Transverse colon (tissue), 4 donors: Measurements from ENCODE around the gene NLRP5. TPM values are rescaled to one million over a fixed set of nuclear protein-coding genes. Genes with fewer than 3 reads are reported as not detected.

Source experiments
- DNase-seq: peaks from one replicate; pipeline ENCODE4 v3.0.0-alpha.2; 2019
- H3K27ac ChIP-seq, 4 donors: fragments of 200-600 bp; sonication (generic); 2 replicates each; pipeline ENCODE4 v1.5.1; 2016 to 2018; ENCODE audit warnings: inconsistent platforms in 4 of 4
- H3K27me3 ChIP-seq: fragments of 200-600 bp; sonication (generic); 2 replicates; pipeline ENCODE4 v1.5.1; 2017; ENCODE audit warnings: inconsistent platforms
- H3K36me3 ChIP-seq, 4 donors: fragments of 200-600 bp; sonication (generic); 2 replicates each; pipeline ENCODE4 v1.5.1; 2017 to 2019; ENCODE audit warnings: inconsistent platforms in 4 of 4
- H3K4me1 ChIP-seq, 4 donors: fragments of 200-600 bp; sonication (generic); 2 replicates each; pipeline ENCODE4 v1.5.1; 2017 to 2020; ENCODE audit warnings: inconsistent platforms in 4 of 4
- H3K4me3 ChIP-seq, 4 donors: fragments of 200-600 bp; sonication (generic); 1 replicate in 1 of 4; 2 replicates in 3 of 4; pipeline versions ENCODE4 v1.5.1 to v1.6.1; 2017 to 2019; ENCODE audit warnings: inconsistent platforms in 4 of 4
- H3K9me3 ChIP-seq, 2 donors: fragments of 200-600 bp; sonication (generic); 2 replicates each; pipeline ENCODE4 v1.5.1; 2017 to 2019; ENCODE audit warnings: inconsistent platforms in 2 of 2
- EP300 ChIP-seq: sonication (generic); formaldehyde crosslinking; IDR thresholded peaks from one replicate; pipeline ENCODE4 v1.6.1; 2017; ENCODE audit warnings: antibody characterized with exemption, low read depth
- POLR2A ChIP-seq: fragments of 450-650 bp; IDR thresholded peaks from one replicate; pipeline ENCODE4 v1.6.1; 2016; ENCODE audit warnings: antibody characterized with exemption, mild to moderate bottlenecking, moderate library complexity
- POLR2AphosphoS5 ChIP-seq, 3 donors: sonication (generic); formaldehyde crosslinking; IDR thresholded peaks; one replicate each; pipeline ENCODE4 v1.6.1; 2016; ENCODE audit warnings: antibody characterized with exemption in 3 of 3
- WGBS, 2 donors: methylation state at CpG; one replicate each; pipeline ENCODE4 v1.1.5; 2018; ENCODE audit warnings: low coverage in 1 of 2; 5-methylcytosine and 5-hydroxymethylcytosine counted together
- in situ Hi-C, 4 donors: fragments of 200-750 bp; cut with MboI; loops; one replicate each; pipeline versions ENCODE4 v1.15.0 to v1.15.1; 2017; ENCODE audit warnings: low sequenced_read_pairs in 3 of 4, low pct_ligation_motif_present in 1 of 4, low pct_unique_long_range_greater_than_20kb in 1 of 4
- intact Hi-C: fragments of 100-400 bp; cut with DNase I; formaldehyde crosslinking; loops from one replicate; pipeline ENCODE4 v1.15.1; 2023; ENCODE audit warnings: low total_unique reads
- total RNA-seq, 4 donors: library from RNA; depleted of rRNA; stranded (reverse); fragments of >200 nt; gene quantifications; one replicate each; pipeline ENCODE4 v1.1.0, GENCODE V29; 2016
- TF ChIP-seq, protein P1 (sequence below), 5 experiments: fragments of 200-600 bp in 3 of 5; fragments of 450-650 bp in 2 of 5; sonication (generic) in 3 of 5; IDR thresholded peaks; 1 replicate in 2 of 5; 2 replicates in 3 of 5; pipeline ENCODE4 v1.5.1; 2016 to 2017; ENCODE audit warnings: antibody characterized with exemption in 5 of 5, inconsistent platforms in 3 of 5, mild to moderate bottlenecking in 2 of 5, moderate library complexity in 1 of 5

NLRP5 gene
- total RNA-seq, 4 donors from 2014 or later, result not detected

GRCh38 chr19:56098731-56099568 lies 112.4 kb downstream of the NLRP5 start:
- H3K36me3 ChIP-seq, result peaks cover 0 to 14% (median 5%) of the 10 kb centered on the region in 4 donors
- WGBS, 2 donors, result 91% methylated on average over 31 of the region's 34 CpGs; no CpG with 5 or more reads in 1 of the 2 donors
- TF ChIP-seq EP300 (no peak), POLR2AphosphoS5 (IDR thresholded peaks at IDR 0.05) (no peak), POLR2A (no peak)
- TF ChIP-seq, protein P1, sequence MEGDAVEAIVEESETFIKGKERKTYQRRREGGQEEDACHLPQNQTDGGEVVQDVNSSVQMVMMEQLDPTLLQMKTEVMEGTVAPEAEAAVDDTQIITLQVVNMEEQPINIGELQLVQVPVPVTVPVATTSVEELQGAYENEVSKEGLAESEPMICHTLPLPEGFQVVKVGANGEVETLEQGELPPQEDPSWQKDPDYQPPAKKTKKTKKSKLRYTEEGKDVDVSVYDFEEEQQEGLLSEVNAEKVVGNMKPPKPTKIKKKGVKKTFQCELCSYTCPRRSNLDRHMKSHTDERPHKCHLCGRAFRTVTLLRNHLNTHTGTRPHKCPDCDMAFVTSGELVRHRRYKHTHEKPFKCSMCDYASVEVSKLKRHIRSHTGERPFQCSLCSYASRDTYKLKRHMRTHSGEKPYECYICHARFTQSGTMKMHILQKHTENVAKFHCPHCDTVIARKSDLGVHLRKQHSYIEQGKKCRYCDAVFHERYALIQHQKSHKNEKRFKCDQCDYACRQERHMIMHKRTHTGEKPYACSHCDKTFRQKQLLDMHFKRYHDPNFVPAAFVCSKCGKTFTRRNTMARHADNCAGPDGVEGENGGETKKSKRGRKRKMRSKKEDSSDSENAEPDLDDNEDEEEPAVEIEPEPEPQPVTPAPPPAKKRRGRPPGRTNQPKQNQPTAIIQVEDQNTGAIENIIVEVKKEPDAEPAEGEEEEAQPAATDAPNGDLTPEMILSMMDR (IDR thresholded peaks at IDR 0.05), result no peak
- H3K4me3 ChIP-seq, result no peak overlapping the region
- DNase-seq, result no peak
- no peak overlapping the region for H3K27ac ChIP-seq
- in situ Hi-C loops (loop anchor here in 1 of 4 donors (25.0 kb wide), 1 partner anchor 213 kb away; the partner anchor contains the start of gene ZSCAN5A), intact Hi-C loops (no loop called here)
- no peaks in the 10 kb centered on the region for H3K27me3 ChIP-seq
- no peaks in the 10 kb centered on the region for H3K4me1 ChIP-seq
- H3K9me3 ChIP-seq, result no peaks in the 10 kb centered on the region

DNA sequence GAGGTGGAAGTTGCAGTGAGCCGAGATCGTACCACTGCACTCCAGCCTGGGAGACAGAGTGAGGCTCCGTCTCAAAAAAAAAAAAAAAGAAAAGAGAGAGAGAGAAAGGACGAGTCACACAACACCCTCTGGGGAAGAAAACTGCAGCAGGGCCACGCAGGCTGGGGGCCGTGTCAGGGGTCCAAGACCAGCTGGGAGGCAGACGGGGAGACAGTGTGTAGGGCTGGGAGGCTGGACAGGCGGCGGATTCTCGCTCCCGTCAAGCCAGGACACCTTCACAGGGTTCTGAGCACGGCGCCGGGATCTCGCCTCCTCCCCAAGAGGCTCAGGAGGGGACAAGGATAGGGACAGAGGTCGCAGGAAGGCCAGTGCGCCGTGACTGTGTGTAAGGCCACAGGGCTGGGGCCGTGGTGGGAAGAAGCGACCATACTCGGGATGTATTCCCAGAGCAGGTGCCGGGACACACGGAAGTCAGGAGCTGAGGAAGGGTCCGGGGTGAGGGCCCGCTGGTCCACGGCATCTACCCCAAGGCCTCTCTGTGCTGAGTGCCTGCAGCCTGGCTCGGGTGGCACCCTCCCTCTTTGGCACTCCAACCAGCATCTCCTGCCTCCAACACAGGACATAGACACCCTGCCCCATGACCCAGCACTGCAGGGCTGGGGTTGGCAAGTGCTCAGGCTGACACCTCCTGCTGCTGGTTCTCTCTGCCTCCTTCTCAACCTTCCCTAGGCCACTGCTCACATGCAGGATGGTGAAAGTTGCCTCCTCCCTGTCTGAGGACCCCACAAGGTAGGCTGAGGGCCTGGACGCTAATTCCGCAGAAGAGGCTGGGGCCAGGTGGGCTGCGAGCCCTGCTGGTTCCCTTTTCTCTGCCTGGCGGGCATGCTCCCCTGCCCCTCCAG lies 113.3 kb downstream of the NLRP5 start:
- H3K9me3 ChIP-seq, result no peaks in the 10 kb centered on the region
- H3K36me3 ChIP-seq, result peaks cover 0 to 14% (median 5%) of the 10 kb centered on the region in 4 donors
- TF ChIP-seq POLR2A (no peak), POLR2AphosphoS5 (IDR thresholded peaks at IDR 0.05) (no peak), EP300 (no peak)
- TF ChIP-seq, protein P1 (IDR thresholded peaks at IDR 0.05), result no peak
- no peaks in the 10 kb centered on the region for H3K27me3 ChIP-seq
- H3K27ac ChIP-seq, result no peak overlapping the region
- in situ Hi-C loops, result loop anchor here in 1 of 4 donors (25.0 kb wide), 1 partner anchor 212 kb away; the partner anchor contains the start of gene ZSCAN5A
- no peak for DNase-seq
- 97% methylated on average over 31 of the region's 31 CpGs; no CpG with 5 or more reads in 1 of the 2 donors for WGBS, 2 donors
- no peak overlapping the region for H3K4me3 ChIP-seq
- intact Hi-C loops, result loop anchor here (5.0 kb wide), 1 partner anchor 1303 kb away; no protein-coding TSS in a partner anchor
- H3K4me1 ChIP-seq, result peaks cover 3 to 5% (median 4%) of the 10 kb centered on the region in 4 donors

GRCh38 chr19:56101095-56101494 lies 114.5 kb downstream of the NLRP5 start:
- no peaks in the 10 kb centered on the region for H3K27me3 ChIP-seq
- no peak overlapping the region for H3K27ac ChIP-seq
- 88 to 90% methylated on average over 2 to 25 of the region's 25 CpGs for WGBS, 2 donors
- no peak overlapping the region for H3K4me3 ChIP-seq
- H3K4me1 ChIP-seq, result peaks cover 5 to 17% (median 15%) of the 10 kb centered on the region in 4 donors
- no peak for DNase-seq
- peaks cover 0 to 14% (median 5%) of the 10 kb centered on the region in 4 donors for H3K36me3 ChIP-seq
- in situ Hi-C loops, result no loop called here
- intact Hi-C loops, result loop anchor here (5.0 kb wide), 1 partner anchor 1304 kb away; no protein-coding TSS in a partner anchor
- TF ChIP-seq EP300 (no peak), POLR2A (no peak), POLR2AphosphoS5 (IDR thresholded peaks at IDR 0.05) (no peak)
- TF ChIP-seq, protein P1 (IDR thresholded peaks at IDR 0.05), result no peak
- H3K9me3 ChIP-seq, result no peaks in the 10 kb centered on the region
